HL-60 (cell line): Measurements from ENCODE around the gene RNF187.

ENCODE experiments used
- DNase-seq, 2 experiments: peaks; one replicate each; pipeline ENCODE4 v3.0.0-alpha.2; 2010 to 2020; ENCODE audit warnings: low read depth in 1 of 2, low spot score in 1 of 2
- H3K27ac ChIP-seq: fragments of 250-450 bp; sonication (Bioruptor Pico); replicated peaks from 2 replicates; pipeline ENCODE4 v1.5.1; 2020; ENCODE audit warnings: mild to moderate bottlenecking, moderate library complexity
- H3K27me3 ChIP-seq: fragments of 250-450 bp; sonication (Bioruptor Pico); 2 replicates; pipeline ENCODE4 v1.5.1; 2021; ENCODE audit warnings: mild to moderate bottlenecking, moderate library complexity; ENCODE audit not compliant: insufficient read depth, poor library complexity, severe bottlenecking
- H3K4me3 ChIP-seq: replicated peaks from 2 replicates; pipeline ENCODE4 v1.5.1; 2011; ENCODE audit warnings: mild to moderate bottlenecking, control low read depth, low read length; ENCODE audit not compliant: insufficient read depth
- CTCF ChIP-seq: IDR thresholded peaks from one replicate; pipeline ENCODE4 v1.5.1; 2011; ENCODE audit warnings: low read length, control low read depth, inconsistent platforms; ENCODE audit not compliant: insufficient read depth
- GABPA ChIP-seq: IDR thresholded peaks from 2 replicates; pipeline ENCODE4 v1.6.1; 2012; ENCODE audit warnings: low read depth
- POLR2AphosphoS5 ChIP-seq: IDR thresholded peaks from 2 replicates; pipeline ENCODE4 v1.6.1; 2012; ENCODE audit warnings: low read depth
- REST ChIP-seq: IDR thresholded peaks from 2 replicates; pipeline ENCODE4 v1.6.1; 2012; ENCODE audit warnings: low read depth; ENCODE audit not compliant: insufficient replicate concordance
- SPI1 ChIP-seq: IDR thresholded peaks from 2 replicates; pipeline ENCODE4 v1.6.1; 2012; ENCODE audit warnings: low read depth, mild to moderate bottlenecking, borderline replicate concordance

Gene RNF187

GRCh38 chr1:228452194-228453021 is 34.8 kb upstream of the RNF187 start:
- DNase-seq = no peak
- Histone ChIP-seq H3K27ac (no peak overlapping the region), H3K4me3 (no peak overlapping the region), H3K27me3 (peaks cover 19% of the 10 kb centered on the region)
- TF ChIP-seq SPI1 = 0 out of 2 replicates have a peak, but pooled peaks have one; percentile 15
- no peak for TF ChIP-seq REST

- TF ChIP-seq POLR2AphosphoS5 (no peak), GABPA (no peak), CTCF (no peak), SPI1 (no peak)
- DNase-seq = no peak
- no peak overlapping the region for H3K27ac ChIP-seq
- H3K4me3 ChIP-seq = no peak overlapping the region
- peaks cover 17% of the 10 kb centered on the region for H3K27me3 ChIP-seq
Measured at GRCh38 chr1:228453022-228453560, 34.1 kb upstream of the RNF187 start.

GRCh38 chr1:228453614-228454013 is 33.6 kb upstream of the RNF187 start:
- no peak for TF ChIP-seq SPI1
- TF ChIP-seq GABPA = no peak
- no peak for TF ChIP-seq REST
- DNase-seq = no peak
- Histone ChIP-seq H3K27ac (no peak overlapping the region), H3K27me3 (peaks cover 17% of the 10 kb centered on the region), H3K4me3 (no peak overlapping the region)

GRCh38 chr1:228454238-228454637 is 32.9 kb upstream of the RNF187 start:
- Histone ChIP-seq H3K27ac (no peak overlapping the region), H3K27me3 (peaks cover 17% of the 10 kb centered on the region), H3K4me3 (no peak overlapping the region)
- no peak for DNase-seq
- TF ChIP-seq REST (no peak), GABPA (no peak), CTCF (no peak), POLR2AphosphoS5 (no peak), SPI1 (no peak)
